K562 treated with DMSO at 1 percent for 48 hours (cell line): ENCODE measurements around the gene ADAMTS14. TPM values are rescaled to one million over a fixed set of nuclear protein-coding genes. Genes with fewer than 3 reads are reported as not detected.

Experiments
- total RNA-seq: library from RNA; unstranded; fragments of 300-600 nt; gene quantifications from 2 replicates; pipeline ENCODE4 v1.2.3, GENCODE V29; 2022; ENCODE audit warnings: low replicate concordance; ENCODE audit errors: extremely low read depth

ADAMTS14 gene
- total RNA-seq, result 89.7 TPM in 1 of 2 replicates, not detected in the other

GRCh38 chr10:70672165-70673042 is at the start of gene ADAMTS14:
Gene ADAMTS14 (plus strand): TSS chr10:70672506. CDS start chr10:70672803, 297 bp downstream.

GRCh38 chr10:70785190-70785589 is 112.9 kb downstream of the ADAMTS14 start, which contains the start of gene TBATA:
Gene TBATA (minus strand): TSS chr10:70785377. CDS start chr10:70783379, 1,998 bp downstream.

Other genes with a start within 250 kb of the ADAMTS14 start
- gene NODAL, start 230.8 kb upstream of the ADAMTS14 start, total RNA-seq, result not detected in 2 replicates
- not detected in 2 replicates for gene PALD1, start 193.7 kb upstream of the ADAMTS14 start, total RNA-seq
- gene PRF1, start 69.8 kb upstream of the ADAMTS14 start, total RNA-seq, result not detected in 2 replicates
- not detected in 2 replicates for gene TBATA, start 112.9 kb downstream of the ADAMTS14 start, total RNA-seq
- not detected in 2 replicates for gene SGPL1, start 143.4 kb downstream of the ADAMTS14 start, total RNA-seq
- gene PCBD1, start 216.1 kb downstream of the ADAMTS14 start, total RNA-seq, result not detected in 2 replicates